ENCODE results near the gene CPTP. TPM values are rescaled to one million over a fixed set of nuclear protein-coding genes. Genes with fewer than 3 reads are reported as not detected.

Gene CPTP
- total and polyA plus RNA-seq, 4 donors = 7.9 to 45.1 (median 22.5) TPM

- H3K27me3 ChIP-seq (ENCODE audit: control insufficient read depth in 4 of 4, insufficient read depth in 4 of 4, low read length in 3 of 4) = no peaks in the 10 kb centered on the region
- H3K27ac ChIP-seq (ENCODE audit: low read depth in 1 of 2, low read length in 2 of 2) = no peak overlapping the region
- WGBS = 90% methylated on average over 14 of the region's 14 CpGs
- no peak for DNase-seq (ENCODE audit: low spot score)
- H3K4me1 ChIP-seq (ENCODE audit: control insufficient read depth in 4 of 4, insufficient read depth in 4 of 4, low read length in 3 of 4) = peaks cover 9 to 19% (median 16%) of the 10 kb centered on the region in 4 donors
- no peaks in the 10 kb centered on the region for H3K9me3 ChIP-seq (ENCODE audit: control insufficient read depth in 4 of 4, low read length in 3 of 4)
- H3K9ac ChIP-seq (ENCODE audit: low read depth in 1 of 2, low read length in 2 of 2) = no peak overlapping the region
- no peak overlapping the region for H3K4me3 ChIP-seq (ENCODE audit: low read depth in 1 of 3, low read length in 3 of 3)
- no peaks in the 10 kb centered on the region for H3K36me3 ChIP-seq (ENCODE audit: control insufficient read depth in 4 of 4, insufficient read depth in 3 of 4, low read depth in 1 of 4, low read length in 3 of 4)
- no peak for TF ChIP-seq REST (IDR thresholded peaks at IDR 0.05)
- no peak for TF ChIP-seq RXRA (IDR thresholded peaks at IDR 0.05)
Observed at GRCh38 chr1:1282998-1283397, 41.6 kb upstream of the CPTP start.

- no peak overlapping the region for H3K4me3 ChIP-seq (ENCODE audit: low read depth in 1 of 3, low read length in 3 of 3)
- no peaks in the 10 kb centered on the region for H3K9me3 ChIP-seq (ENCODE audit: control insufficient read depth in 4 of 4, low read length in 3 of 4)
- H3K9ac ChIP-seq (ENCODE audit: low read depth in 1 of 2, low read length in 2 of 2) = no peak overlapping the region
- no peaks in the 10 kb centered on the region for H3K27me3 ChIP-seq (ENCODE audit: control insufficient read depth in 4 of 4, insufficient read depth in 4 of 4, low read length in 3 of 4)
- H3K4me1 ChIP-seq (ENCODE audit: control insufficient read depth in 4 of 4, insufficient read depth in 4 of 4, low read length in 3 of 4) = peaks cover 9 to 19% (median 14%) of the 10 kb centered on the region in 4 donors
- no peak overlapping the region for H3K27ac ChIP-seq (ENCODE audit: low read depth in 1 of 2, low read length in 2 of 2)
- TF ChIP-seq HNF4A (conservative IDR thresholded peaks at IDR 0.05) (no peak), SP1 (IDR thresholded peaks at IDR 0.05) (no peak), TAF1 (conservative IDR thresholded peaks at IDR 0.05) (no peak)
- H3K36me3 ChIP-seq (ENCODE audit: control insufficient read depth in 4 of 4, insufficient read depth in 3 of 4, low read depth in 1 of 4, low read length in 3 of 4) = no peaks in the 10 kb centered on the region
- no peak for DNase-seq (ENCODE audit: low spot score)
- WGBS = 26% methylated on average over 9 of the region's 9 CpGs
Observed at GRCh38 chr1:1283821-1284220, 40.8 kb upstream of the CPTP start.

- no peak overlapping the region for H3K9ac ChIP-seq (ENCODE audit: low read depth in 1 of 2, low read length in 2 of 2)
- H3K36me3 ChIP-seq (ENCODE audit: control insufficient read depth in 4 of 4, insufficient read depth in 3 of 4, low read depth in 1 of 4, low read length in 3 of 4) = no peaks in the 10 kb centered on the region
- H3K4me1 ChIP-seq (ENCODE audit: control insufficient read depth in 4 of 4, insufficient read depth in 4 of 4, low read length in 3 of 4) = peaks cover 9 to 19% (median 14%) of the 10 kb centered on the region in 4 donors
- no peaks in the 10 kb centered on the region for H3K27me3 ChIP-seq (ENCODE audit: control insufficient read depth in 4 of 4, insufficient read depth in 4 of 4, low read length in 3 of 4)
- no peak for DNase-seq (ENCODE audit: low spot score)
- 91% methylated on average over 32 of the region's 32 CpGs for WGBS
- TF ChIP-seq ATF3 (IDR thresholded peaks at IDR 0.05) = no peak
- TF ChIP-seq MAX (IDR thresholded peaks at IDR 0.05) = no peak
- no peak for TF ChIP-seq NR2F2 (IDR thresholded peaks at IDR 0.05)
- TF ChIP-seq RAD21 (IDR thresholded peaks at IDR 0.05) = no peak
- no peak for TF ChIP-seq CTCF (IDR thresholded peaks at IDR 0.05; ENCODE audit: low read depth, low read length, missing input control)
- H3K9me3 ChIP-seq (ENCODE audit: control insufficient read depth in 4 of 4, low read length in 3 of 4) = no peaks in the 10 kb centered on the region
- H3K4me3 ChIP-seq (ENCODE audit: low read depth in 1 of 3, low read length in 3 of 3) = no peak overlapping the region
- H3K27ac ChIP-seq (ENCODE audit: low read depth in 1 of 2, low read length in 2 of 2) = no peak overlapping the region
Observed at GRCh38 chr1:1284221-1285101, 40.1 kb upstream of the CPTP start.
